NCI-H128 (cell line): ENCODE measurements around the gene KLHL22.
"Not testable (repeated sequence)": the region's sequence is repeated elsewhere in the genome, so short reads cannot be mapped to it uniquely, and the experiment has no call there.

Experiments
- DNase-seq: peaks from one replicate; lab custom pipeline; 2025; ENCODE audit not compliant: unreplicated experiment; lab: John Stamatoyannopoulos, UW

The KLHL22 gene

DNA sequence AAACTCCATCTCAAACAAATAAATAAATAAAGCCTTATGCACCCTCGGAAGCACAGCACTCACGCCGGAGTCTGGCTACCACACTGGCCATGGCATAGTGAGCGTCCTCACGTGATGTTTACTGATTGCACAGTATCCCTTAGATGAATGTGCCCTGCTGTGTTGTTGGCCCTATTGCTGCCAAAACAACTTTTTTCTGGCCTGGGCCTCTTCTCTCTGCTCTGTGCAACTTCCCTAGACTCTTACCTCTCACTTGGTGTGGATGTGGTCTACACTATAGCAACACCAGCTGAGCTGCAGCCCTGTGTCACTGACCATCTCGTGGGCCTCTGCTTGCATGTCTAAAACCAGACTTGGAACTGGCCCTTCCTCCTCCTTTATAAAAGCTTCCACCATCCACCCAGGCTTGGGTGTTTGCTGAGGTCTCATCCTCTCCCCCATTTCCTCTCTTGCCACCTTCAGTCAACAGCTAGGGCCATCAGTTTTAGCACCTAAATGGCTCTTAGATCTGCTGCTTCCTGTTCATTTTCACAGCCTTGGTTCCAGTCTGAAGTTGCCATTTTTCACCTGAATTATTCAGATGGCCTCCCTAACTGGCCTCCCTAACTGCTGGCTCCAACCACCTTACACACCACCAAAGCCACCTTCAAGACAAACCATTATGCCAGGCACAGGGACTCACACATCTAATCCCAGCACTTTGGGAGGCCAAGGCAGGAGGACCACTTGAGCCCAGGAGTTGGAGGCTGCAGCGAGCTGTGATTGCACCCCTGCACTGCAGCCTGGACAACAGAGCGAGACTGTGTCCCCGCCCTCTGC is 92.4 kb downstream of the KLHL22 start:
- DNase-seq, result no peak

DNA sequence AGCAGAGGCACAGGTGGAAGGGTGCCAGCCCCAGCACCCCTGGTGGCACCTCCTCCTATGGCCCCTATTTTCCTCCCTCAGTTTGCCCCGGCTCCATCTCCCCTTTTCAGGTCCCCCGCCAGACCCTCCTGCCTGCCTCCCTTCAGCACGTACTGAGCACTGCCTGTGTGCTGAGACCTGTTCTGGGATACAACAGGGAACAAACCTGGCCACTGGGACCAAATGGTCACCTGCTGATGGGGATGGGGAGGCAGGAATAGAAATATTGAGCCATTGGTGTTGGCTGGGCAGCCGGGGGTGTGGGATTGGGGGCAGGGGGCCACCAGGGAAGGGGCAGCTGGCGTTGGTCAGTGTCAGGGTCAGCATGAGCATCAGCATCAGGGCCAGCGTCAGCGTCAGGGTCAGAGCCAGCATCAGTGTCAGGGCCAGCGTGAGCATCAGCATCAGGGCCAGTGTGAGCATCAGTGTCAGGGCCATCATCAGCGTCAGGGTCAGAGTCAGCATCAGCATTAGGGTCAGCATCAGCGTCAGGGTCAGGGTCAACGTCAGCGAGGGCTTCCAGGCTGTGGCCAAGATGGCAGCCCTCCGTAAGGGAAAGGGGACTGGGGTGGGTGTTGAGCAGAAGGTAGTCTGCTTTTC is 94.1 kb downstream of the KLHL22 start:
- DNase-seq, result no peak

- no peak for DNase-seq
Measured at GRCh38 chr22:20400606-20401375, 94.8 kb downstream of the KLHL22 start.

DNA sequence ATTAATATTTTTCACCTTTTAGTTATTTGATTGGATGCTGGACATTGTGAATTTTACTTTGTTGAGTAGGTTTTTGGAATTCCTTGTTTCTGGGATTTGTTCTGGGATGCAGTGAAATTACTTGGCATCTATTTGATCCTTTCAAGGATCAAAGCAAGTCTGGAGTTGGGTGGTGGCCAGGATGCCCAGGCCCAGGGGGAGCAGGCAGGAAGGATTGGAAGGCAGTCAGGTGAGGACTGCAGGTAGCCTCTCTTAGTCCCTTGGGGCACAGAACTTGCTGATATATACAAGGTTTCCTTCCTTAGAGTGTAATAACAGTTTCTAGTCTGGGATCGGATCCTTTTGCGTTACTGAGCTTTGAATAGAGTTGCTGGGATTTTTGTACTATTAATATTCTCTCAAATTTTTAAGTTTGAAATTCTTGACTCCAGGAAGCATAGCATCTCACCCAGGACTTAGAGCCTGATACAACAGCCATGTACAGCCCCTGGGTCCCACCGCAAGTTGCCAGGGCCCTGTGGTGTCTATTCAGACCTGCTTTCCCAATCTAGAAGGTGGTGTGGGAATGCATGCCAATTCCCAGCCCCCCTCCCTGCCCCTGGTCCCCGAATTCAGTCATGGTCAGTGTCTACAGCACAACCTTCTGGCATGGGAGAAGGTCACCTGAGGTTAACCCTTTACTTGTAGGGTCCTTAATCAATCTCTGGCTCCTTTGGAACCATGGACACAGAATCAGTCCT is 95.6 kb downstream of the KLHL22 start:
- no peak for DNase-seq

DNA sequence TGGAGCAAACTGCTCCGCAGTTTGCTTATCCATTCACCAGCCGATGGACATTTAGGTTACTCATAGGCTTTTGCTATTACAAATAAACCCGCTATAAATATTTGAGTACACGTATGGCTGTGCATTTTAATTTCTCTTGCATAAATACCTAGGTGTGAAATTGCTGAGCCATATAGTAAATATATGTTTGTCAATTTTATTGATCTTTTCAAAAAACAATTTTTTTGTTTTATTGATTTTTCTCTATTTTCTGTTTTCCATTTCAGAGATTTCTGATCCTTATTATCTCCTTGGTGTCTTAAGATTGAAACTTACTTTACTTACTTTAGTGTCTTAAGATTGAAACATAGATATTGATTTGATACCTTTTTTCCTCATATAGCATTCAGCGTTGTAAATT is 97.2 kb downstream of the KLHL22 start:
- no peak for DNase-seq

- no peak for DNase-seq
Measured at GRCh38 chr22:20397498-20397897, 98.1 kb downstream of the KLHL22 start.

DNA sequence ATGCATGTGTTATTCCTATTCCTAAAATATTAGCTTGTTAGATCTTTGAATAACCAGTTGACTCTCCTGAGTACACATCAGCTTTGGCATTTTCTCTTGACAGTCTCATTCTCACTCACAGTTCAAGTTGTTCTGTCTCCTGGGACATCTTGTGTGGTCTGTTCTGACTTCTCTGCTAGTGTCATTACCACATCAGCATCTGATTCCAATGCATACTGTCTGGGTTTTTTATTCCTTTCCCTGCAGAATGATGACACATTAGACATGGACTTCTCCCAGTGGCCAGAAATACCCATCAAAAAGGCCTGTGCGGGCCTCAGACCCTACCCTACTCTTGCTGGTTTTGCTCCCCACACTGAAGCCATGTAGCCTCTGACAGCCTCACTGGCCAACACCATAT is 99.0 kb downstream of the KLHL22 start:
- DNase-seq, result no peak

- DNase-seq, result no peak
Measured at GRCh38 chr22:20395907-20396287, 99.7 kb downstream of the KLHL22 start.

DNA sequence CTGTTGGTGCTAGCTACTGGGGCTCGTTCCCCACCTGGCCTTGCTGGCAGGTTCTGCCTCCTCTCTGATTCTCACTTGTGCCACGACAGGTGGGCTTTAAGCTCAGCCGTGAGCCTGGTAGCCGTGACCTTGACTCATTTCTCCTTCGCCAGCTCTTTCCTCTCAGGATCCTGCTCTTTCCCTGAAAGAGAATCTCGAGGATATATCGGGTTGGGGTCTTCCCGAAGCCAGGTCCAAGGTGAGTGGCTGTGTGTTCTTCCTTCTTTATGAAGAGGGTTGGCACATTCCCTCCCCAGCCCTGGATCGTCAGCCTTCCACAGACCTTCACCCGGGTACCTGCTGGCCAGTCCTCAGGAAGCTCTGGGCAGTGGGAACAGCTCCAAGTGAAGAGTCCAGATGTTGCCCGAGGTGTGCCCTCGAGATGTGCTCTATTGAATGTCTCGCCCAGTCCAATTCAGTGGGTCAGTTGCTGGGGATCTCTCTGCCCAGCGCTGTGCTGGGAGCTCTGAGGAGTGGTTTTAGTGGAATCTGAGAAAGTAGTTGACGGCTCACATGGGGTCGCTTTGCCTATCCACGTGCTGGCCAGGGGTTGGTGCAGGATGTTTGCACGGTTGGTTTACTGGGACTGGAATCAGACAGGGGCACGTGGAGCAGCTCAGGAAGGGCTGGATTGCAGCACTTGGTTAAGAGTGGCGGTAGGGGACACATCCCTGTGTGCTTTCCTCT is 100.3 kb downstream of the KLHL22 start:
- DNase-seq, result no peak

- DNase-seq, result peak; percentile 42
Measured at GRCh38 chr22:20393705-20394476, 101.7 kb downstream of the KLHL22 start, which contains the start of gene ZNF74. Gene ZNF74, plus strand, starts transcription at chr22:20394151. Its CDS starts 478 bp downstream, at chr22:20394629.

DNA sequence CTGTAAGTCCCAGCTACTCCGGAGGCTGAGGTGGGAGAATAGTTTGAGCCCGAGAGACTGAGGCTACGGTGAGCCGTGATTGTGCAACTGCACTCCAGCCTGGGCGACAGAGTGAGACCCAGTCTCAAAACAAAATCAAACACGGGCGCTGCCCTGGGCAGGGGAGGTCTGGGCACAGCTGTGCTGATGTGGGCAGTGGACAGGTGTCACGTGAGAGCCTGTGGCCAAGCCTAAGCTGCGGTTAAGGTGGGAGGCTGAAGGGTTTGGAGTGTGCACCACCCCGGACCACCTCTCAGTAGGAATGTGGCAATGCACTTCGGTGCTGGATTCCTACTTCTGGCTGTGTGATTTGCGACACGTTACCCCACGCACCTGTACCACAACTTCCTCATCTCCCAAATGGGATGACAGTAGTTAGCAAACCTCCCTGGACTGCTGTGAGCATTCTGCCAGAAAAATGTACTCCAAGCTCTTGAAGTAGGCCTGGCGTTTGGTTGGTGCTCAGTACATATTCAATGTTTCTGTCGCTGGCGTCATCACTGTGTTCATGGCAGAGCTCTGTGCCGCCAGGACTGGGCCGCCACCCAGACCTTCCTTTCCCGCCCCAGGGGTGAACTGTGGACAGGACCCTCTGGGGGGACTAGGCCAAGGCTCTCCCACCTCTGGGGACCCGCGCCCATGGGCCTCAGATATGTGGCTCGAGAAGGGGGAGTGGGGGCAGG is 102.5 kb downstream of the KLHL22 start:
- no peak for DNase-seq

DNA sequence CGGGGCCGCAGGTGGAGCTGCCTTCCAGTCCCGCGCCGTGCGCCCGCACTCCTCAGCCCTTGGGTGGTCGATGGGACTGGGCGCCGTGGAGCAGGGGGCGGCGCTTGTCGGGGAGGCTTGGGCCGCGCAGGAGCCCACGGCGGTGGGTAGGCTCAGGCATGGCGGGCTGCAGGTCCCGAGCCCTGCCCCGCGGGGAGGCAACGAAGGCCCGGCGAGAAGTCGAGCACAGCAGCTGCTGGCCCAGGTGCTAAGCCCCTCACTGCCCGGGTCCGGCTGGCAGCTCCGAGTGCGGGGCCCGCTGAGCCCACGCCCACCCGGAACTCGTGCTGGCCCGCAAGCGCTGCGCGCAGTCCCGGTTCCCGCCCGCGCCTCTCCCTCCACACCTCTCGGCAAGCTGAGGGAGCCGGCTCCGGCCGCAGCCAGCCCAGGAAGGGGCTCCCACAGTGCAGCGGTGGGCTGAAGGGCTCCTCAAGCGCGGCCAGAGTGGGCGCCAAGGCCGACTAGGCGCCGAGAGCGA is 103.2 kb downstream of the KLHL22 start:
- DNase-seq, result not testable (repeated sequence)
